D721Med (cell line): ENCODE measurements around the gene SCUBE1.

ENCODE experiments used
- DNase-seq: peaks from one replicate; pipeline ENCODE4 v3.0.0; 2011; ENCODE audit warnings: low spot score; ENCODE audit not compliant: insufficient read length
- FAIRE-seq: peaks from 2 replicates; lab custom pipeline; 2011; peaks lifted over from hg19 to GRCh38; lab: Jason Lieb, UNC
- CTCF ChIP-seq: IDR thresholded peaks from 2 replicates; pipeline ENCODE4 v1.5.1; 2012; ENCODE audit warnings: mild to moderate bottlenecking, control low read depth; ENCODE audit not compliant: insufficient read depth; ENCODE audit errors: missing control alignments

SCUBE1 gene

GRCh38 chr22:43376765-43377547 lies 33.8 kb upstream of the SCUBE1 start:
- no peak for TF ChIP-seq CTCF
- FAIRE-seq (no peak), DNase-seq (no peak)

- TF ChIP-seq CTCF = no peak
- FAIRE-seq = no peak
- DNase-seq = no peak
Observed at GRCh38 chr22:43375951-43376455, 32.8 kb upstream of the SCUBE1 start.

GRCh38 chr22:43370036-43370435 lies 26.9 kb upstream of the SCUBE1 start:
- no peak for FAIRE-seq
- TF ChIP-seq CTCF = no peak
- DNase-seq = no peak

GRCh38 chr22:43365715-43366440 lies 22.7 kb upstream of the SCUBE1 start:
- FAIRE-seq (no peak), DNase-seq (no peak)
- TF ChIP-seq CTCF = no peak

GRCh38 chr22:43364169-43364435 lies 20.9 kb upstream of the SCUBE1 start:
- TF ChIP-seq CTCF = no peak
- FAIRE-seq (no peak), DNase-seq (no peak)

- FAIRE-seq = no peak
- DNase-seq = no peak
- no peak for TF ChIP-seq CTCF
Observed at GRCh38 chr22:43363315-43364168, 20.4 kb upstream of the SCUBE1 start.
